Measurements from ENCODE around the gene HSD11B1L.

The HSD11B1L gene

GRCh38 chr19:5680437-5681368 lies at the start of gene HSD11B1L, which contains the start of gene MICOS13:
HSD11B1L (plus strand) TSS chr19:5681027; CDS start chr19:5684833, 3,806 bp downstream.
MICOS13 (minus strand) TSS chr19:5680516; CDS start chr19:5680486, 30 bp downstream.
- peak; percentile 96 to 100 (median 99) for DNase-seq

GRCh38 chr19:5631567-5632240 lies 49.1 kb upstream of the HSD11B1L start:
- no peak for DNase-seq

DNA sequence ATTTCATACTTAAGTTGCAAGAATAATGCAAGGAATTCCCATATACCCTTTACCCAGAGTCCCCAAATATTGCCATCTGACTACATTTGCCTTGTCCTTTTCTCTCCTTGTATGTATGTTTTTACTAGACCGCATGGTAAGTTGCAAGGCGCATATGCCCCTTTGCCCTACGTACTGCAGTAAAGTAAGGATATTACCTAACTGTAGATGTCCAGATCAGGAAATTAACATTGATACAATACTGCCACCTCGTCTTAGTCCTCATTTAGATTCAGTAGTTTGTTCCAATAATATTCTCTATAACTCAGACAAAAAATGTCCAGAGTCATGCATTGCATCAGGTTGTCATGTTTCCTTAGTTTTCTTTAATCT lies 48.6 kb upstream of the HSD11B1L start:
- no peak for DNase-seq

GRCh38 chr19:5632657-5633056 lies 48.2 kb upstream of the HSD11B1L start:
- DNase-seq: no peak

DNA sequence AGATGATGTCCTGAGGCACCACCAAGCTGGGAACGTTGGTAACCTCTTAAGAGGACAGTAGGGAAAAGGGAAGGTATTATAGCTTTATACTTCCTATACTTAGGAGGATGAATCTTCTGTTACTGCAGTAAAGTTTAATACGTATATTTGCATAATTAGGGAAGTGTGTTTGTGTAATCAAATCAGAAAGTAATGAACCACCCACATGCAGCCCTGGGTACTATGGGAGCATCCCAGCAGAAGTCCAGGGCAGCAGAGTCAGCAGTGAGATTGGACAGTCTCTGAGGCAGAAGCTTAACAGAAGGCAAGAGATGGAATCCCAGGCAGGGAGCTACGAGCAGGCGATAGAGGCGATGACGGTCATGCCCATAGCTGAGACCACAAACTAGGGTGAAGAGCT lies 45.4 kb upstream of the HSD11B1L start:
- DNase-seq: no peak

DNA sequence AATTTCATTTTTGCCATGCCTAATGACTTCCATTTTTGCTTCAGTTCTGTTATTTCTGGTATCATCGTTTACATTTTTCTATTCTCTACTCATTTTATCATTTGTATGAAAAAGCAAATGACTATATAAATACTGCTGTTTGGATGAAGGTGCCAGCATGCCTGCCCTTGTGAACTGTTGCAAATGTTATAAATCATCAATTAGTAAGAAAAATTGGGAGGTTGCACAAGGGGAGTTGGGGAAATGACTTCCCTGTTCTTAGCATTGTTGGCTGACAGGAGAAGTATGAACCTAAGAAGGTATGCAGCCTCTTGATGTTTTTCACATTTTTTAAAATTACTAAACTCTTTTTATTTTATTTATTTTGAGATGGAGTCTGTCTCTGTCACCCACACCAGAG lies 42.9 kb upstream of the HSD11B1L start:
- DNase-seq: no peak

- DNase-seq: no peak
These were observed 39.7 kb upstream of the HSD11B1L start for GRCh38 chr19:5641171-5641570.

DNA sequence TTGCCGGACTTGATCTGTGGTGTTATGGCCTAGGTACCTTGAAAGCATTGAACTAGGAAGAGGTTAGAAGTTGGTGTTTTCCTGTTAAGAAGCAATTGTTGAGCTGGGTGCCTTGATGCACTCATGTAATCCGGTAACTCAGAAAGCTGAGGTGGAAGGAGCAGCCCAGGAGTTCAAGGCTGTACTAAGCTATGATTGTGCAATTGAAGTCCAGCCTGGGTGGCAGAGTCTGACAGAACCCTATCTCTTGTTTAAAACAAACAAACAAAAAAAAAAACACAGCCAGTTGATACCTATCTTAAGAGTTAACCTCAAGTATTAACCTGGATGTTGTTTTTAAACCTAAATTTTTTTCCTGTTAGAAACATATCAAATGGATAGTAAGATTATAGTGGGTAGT lies 38.6 kb upstream of the HSD11B1L start:
- no peak for DNase-seq

DNA sequence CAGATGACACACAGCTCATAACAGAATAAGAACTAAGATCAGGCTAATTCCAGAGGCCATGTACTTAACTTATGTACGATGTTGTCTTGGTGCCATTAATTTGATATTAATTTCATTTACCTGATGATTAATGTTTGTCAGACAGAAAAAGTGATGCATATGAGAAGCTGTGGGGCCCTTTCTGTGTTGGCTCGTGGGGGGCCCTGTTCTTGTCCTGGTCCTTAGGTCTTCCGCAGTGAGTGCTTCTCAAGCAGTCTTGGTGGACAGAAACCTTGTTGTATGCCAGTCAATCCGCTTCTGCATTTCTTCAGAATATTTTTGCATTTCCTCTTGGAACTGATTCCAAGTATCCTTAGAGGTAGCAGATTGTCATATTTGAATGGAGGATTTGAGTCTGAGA lies 37.8 kb upstream of the HSD11B1L start:
- no peak for DNase-seq

GRCh38 chr19:5644037-5644436 lies 36.8 kb upstream of the HSD11B1L start:
- DNase-seq: no peak

DNA sequence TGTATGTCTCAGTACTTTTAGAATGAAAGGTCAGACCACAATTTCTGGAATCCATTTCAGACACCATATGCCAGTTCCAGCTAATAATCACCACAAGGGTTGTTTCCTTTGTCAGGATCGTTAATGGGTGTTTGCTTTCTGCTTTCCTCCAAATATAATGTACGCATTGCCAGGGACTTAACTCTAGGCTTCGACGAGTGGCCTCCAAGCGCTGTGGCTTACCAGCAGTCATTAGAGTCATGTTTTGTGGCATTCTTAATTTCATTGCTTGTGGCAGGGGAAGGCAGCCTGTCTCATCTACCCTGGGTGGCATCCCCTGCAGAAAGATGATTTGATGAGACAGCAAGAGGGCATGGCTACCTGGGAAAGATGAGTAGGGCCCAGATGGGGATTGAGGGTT lies 35.4 kb upstream of the HSD11B1L start:
- DNase-seq: no peak

DNA sequence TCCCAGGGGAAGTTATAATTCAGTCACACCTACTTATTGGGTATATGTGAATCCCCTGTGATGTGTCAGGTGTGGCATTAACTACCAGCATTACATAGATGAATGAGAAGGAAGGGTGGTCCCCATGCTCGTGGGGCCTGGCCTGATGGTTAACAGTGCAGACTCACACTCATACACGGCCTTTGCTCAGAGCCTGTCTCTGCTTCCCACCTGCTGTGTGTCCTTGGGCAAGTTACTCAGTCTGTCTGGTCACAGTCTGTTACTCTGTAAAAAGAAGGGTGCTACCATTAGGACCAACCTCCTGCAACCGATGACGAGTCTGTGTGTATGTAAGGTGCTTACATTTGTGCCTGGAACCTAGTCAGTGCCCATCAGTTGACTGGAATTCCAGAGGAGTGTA lies 34.1 kb upstream of the HSD11B1L start:
- DNase-seq: no peak

DNA sequence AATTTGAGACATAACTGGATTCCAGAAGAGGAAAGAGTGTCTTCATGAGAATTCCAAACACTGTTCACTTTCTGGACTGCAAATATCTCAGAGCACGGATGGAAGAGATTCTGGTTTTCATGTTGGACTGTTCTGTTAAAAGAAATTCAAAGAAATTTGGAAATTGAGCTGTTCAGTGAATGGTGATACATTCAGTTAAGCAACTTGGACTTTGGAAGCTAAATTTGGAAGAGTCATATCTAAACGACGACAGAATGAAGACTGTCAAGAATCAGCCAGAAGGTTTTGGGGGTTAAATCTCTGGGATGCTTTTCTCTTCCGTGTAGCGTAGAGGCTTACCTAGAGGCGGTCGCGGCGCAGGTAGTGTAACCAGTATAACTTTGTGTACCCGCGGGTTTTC lies 32.4 kb upstream of the HSD11B1L start:
- DNase-seq: no peak

- no peak for DNase-seq
These were observed 29.5 kb upstream of the HSD11B1L start for GRCh38 chr19:5651361-5651760.

DNA sequence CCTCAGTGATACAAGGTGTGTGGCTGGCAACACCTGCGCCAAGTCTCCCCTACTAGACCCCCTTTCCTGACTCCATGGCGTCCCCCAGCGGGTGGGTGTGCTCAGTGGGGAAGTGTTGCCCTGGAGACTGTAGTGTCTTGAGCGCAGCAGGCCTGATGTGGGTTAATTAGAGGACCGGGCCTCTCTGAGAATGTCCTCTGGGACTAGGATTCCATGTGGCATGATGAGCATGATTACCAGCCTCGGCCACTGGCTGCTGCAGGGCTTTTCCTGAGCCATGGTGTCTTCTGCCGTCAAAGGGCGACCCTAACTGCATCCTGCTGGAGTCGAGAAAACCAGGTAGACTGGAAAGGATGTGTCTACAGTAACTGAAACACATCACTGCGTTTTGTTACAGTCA lies 28.6 kb upstream of the HSD11B1L start:
- no peak for DNase-seq

DNA sequence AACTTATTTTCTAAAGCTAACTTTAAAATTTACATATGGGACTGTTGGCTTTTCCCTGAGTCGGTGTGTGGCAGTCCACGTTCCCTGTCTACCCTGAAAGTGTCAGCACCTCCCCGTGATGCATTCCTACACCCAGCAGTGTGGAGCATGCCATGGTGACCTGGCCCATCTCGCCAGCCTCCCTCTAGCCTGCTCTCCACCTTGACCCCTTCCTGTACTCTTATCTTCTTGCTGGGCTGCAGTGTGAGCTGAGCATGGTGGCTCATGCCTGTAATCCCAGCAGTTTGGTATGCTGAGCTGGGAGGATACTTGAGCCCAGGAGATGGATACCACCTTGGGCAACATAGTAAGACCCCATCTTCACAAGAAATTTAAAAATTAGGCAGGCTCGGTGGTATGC lies 25.9 kb upstream of the HSD11B1L start:
- no peak for DNase-seq

DNA sequence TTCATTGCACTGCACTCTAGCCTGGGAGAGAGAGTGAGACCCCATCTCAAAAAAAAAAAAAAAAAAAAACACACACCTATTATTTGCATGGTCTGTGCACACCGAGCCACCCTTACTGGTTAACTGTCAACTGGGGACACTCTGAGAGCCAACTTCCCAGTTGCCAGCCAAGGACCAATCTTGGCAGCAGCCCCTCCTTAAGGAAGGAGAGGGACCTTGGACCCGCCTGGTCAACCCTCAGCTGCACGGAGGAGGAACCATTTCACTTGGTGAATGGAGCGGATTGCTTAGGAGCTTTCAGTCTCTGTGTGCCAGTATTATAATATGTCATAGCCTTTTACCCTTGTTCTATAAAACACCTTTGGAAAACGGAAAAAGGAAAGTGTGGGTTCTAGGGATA lies 25.4 kb upstream of the HSD11B1L start:
- DNase-seq: no peak

GRCh38 chr19:5661483-5661882 lies 19.3 kb upstream of the HSD11B1L start:
- no peak for DNase-seq

DNA sequence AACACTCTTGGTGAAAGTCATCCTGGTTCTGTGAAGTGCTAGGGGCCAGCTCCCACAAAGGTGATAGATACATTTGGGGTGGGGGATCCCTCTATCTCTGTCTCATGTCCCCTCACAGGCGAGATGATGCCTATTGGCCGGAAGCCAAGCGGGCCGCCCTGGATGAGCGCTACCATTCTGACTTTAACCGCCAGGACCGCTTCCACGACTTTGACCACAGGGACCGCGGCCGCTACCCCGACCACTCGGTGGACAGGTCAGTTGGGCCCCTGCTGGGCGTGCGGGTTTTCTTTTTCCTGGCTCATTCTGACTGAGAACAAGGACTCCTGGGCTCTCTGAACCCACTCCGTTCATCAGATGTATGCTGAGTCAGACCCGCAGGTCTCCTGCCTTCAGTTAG lies 16.9 kb upstream of the HSD11B1L start:
- no peak for DNase-seq

- DNase-seq: no peak
These were observed 16.3 kb upstream of the HSD11B1L start for GRCh38 chr19:5664515-5664914.

GRCh38 chr19:5665781-5666513 lies 14.9 kb upstream of the HSD11B1L start:
- DNase-seq: no peak

DNA sequence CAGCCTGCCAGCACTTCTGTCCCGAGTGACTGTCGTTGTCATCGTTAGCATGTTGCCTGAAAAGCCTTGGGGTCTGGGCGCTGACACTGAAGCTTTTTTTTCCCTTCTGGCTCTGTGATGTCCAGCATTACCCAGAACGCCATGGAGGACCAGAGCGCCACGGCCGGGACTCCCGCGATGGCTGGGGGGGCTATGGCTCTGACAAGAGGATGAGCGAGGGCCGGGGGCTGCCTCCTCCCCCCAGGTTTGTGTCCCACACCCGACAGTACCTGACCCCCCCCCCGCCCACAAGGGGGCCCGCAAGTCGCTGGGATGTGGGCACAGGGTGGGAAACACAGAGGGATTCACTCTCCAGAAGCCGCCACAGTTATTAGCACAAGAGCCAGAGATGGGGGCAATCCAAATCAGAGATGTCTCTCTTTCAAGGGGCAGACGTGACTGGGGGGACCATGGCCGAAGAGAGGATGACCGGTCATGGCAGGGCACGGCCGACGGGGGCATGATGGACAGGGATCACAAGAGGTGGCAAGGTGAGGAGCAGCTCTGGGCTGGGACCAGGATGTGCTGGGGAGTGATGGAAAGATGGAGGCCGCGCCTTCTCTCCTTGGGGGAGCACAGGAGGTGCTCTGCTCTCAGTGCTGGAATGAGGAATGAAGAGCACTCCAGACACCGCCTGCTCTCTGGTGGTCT lies 13.8 kb upstream of the HSD11B1L start:
- DNase-seq: no peak

Data from hypothalamus (tissue), 51 donors.